ENCODE measurements around the gene FBXL16. TPM values are rescaled to one million over a fixed set of nuclear protein-coding genes. Genes with fewer than 3 reads are reported as not detected.

FBXL16 gene
- total RNA-seq, 1 donor from 2014 or later, result not detected

GRCh38 chr16:734981-735881 lies 29.6 kb upstream of the FBXL16 start:
- no peak for DNase-seq (ENCODE audit: low spot score)

- DNase-seq (ENCODE audit: low spot score), result no peak
Measured at GRCh38 chr16:734208-734980, 28.8 kb upstream of the FBXL16 start.

- no peak for DNase-seq (ENCODE audit: low spot score)
Measured at GRCh38 chr16:733382-734207, 28.0 kb upstream of the FBXL16 start.

GRCh38 chr16:732936-733335 lies 27.3 kb upstream of the FBXL16 start:
- DNase-seq (ENCODE audit: low spot score), result no peak

GRCh38 chr16:732332-732731 lies 26.7 kb upstream of the FBXL16 start:
- no peak for DNase-seq (ENCODE audit: low spot score)

- no peak for DNase-seq (ENCODE audit: low spot score)
Measured at GRCh38 chr16:730666-731509, 25.3 kb upstream of the FBXL16 start.

GRCh38 chr16:729768-730665 lies 24.4 kb upstream of the FBXL16 start:
- no peak for DNase-seq (ENCODE audit: low spot score)

GRCh38 chr16:728890-729744 lies 23.5 kb upstream of the FBXL16 start:
- no peak for DNase-seq (ENCODE audit: low spot score)

- peak; percentile 50 for DNase-seq (ENCODE audit: low spot score)
Measured at GRCh38 chr16:728131-728889, 22.7 kb upstream of the FBXL16 start.

- DNase-seq (ENCODE audit: low spot score), result no peak
Measured at GRCh38 chr16:727291-727977, 21.8 kb upstream of the FBXL16 start.

GRCh38 chr16:726438-727290 lies 21.1 kb upstream of the FBXL16 start, which contains the start of the genes CCDC78 and HAGHL:
CCDC78 (minus strand) TSS chr16:726443; CDS start chr16:726367, 76 bp downstream.
HAGHL (plus strand) TSS chr16:727106; CDS start chr16:727510, 404 bp downstream.
- no peak for DNase-seq (ENCODE audit: low spot score)

GRCh38 chr16:726188-726437 lies 20.5 kb upstream of the FBXL16 start:
- DNase-seq (ENCODE audit: low spot score), result no peak

- DNase-seq (ENCODE audit: low spot score), result no peak
Measured at GRCh38 chr16:725463-726187, 20.0 kb upstream of the FBXL16 start.

GRCh38 chr16:725041-725376 lies 19.4 kb upstream of the FBXL16 start:
- no peak for DNase-seq (ENCODE audit: low spot score)

- DNase-seq (ENCODE audit: low spot score), result no peak
Measured at GRCh38 chr16:724188-725040, 18.8 kb upstream of the FBXL16 start.

Measured in umbilical cord (tissue), 2 donors.